Right lobe of liver (tissue), 4 donors: ENCODE measurements around the gene UBE2B.

Source experiments
- CTCF ChIP-seq, 4 donors: fragments of 200-600 bp in 3 of 4; fragments of 450-650 bp in 1 of 4; IDR thresholded peaks; one replicate each; pipeline versions ENCODE4 v1.5.1 to v1.8.0; 2016 to 2022; ENCODE audit warnings: antibody characterized with exemption in 4 of 4, mild to moderate bottlenecking in 2 of 4
- POLR2A ChIP-seq: fragments of 450-650 bp; IDR thresholded peaks from one replicate; pipeline ENCODE4 v1.6.1; 2017; ENCODE audit warnings: antibody characterized with exemption, mild to moderate bottlenecking
- donor health status: DM: no; HTN: no; CAD: no.
- donor health status: DM: no; HTN: no; CAD: no.
- donor health status: DM: no; HTN: yes; CAD: no.

- TF ChIP-seq CTCF (IDR thresholded peaks at IDR 0.05) (no peak), POLR2A (no peak)
These were observed 64.2 kb downstream of the UBE2B start for GRCh38 chr5:134435560-134435959.
